SHP77 treated with DMSO at 0.1 percent for 48 hours (cell line): Measurements from ENCODE around the gene DNAJC18.
"Not testable (repeated sequence)": the region's sequence is repeated elsewhere in the genome, so short reads cannot be mapped to it uniquely, and the experiment has no call there.

Experiments
- DNase-seq: peaks from one replicate; lab custom pipeline; 2025; lab: John Stamatoyannopoulos, UW

DNAJC18 gene

DNA sequence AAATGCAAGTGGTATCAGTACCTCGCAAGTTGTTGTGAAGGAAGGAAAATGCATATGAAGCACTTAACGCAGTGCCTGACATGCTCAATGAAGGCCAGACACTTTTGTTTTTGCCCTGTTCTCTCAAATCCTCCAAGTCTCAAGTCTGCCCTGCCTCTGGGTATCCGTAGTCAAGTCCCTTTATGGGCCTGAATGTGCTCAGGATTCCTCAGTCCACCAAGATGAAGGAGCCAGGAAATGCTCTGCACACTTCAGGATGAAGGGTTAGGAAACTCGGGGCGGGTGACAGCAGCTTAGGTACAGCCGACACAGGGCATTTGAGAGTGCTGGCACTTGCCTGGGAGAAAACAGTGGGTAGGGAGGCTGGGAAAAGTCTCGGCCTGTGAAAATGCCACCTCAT, 21.9 kb upstream of the DNAJC18 start:
- DNase-seq: no peak

DNA sequence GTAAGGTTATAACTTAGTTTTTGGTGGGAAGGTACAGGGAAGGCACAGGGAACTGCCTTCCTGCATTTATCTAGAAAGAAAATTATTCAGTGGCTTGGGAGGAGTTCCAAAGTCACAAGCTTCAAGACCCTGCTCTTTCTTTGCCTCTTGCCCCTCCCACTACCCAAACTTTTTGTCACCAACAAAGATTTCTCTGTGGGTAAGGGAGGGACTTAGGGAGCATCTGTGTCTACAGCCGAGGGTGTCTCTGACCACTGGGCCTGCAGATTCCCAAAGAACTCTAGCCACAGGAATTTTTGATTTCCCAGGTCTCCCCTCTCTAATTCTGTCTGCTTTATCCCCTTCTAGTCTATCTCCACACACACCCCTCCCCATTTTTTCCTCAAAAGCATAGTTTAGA, 21.1 kb upstream of the DNAJC18 start:
- DNase-seq: no peak

DNA sequence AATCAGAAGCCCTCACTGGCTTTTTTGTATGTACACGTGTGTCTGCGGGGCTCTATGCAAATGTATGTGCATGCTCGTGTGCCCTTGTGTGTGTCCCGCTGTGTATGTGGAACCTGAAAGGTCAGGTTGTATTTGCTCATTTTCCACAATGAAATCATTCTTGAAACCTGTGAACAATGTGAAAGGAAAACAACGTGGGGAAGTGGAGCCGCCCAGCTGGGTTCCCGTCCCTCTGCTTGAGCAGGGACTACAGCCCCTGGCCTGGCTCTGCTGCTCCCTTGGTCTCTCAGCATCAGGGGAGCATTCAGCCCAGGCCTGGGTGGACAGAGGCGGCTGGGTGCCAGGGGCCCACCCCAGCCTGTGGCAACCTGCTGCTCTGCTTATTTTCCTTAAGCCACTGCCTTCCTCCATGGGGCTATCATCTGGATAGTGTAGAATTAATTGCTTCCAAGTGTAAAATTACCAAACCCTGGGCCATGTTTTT, 20.2 kb upstream of the DNAJC18 start:
- no peak for DNase-seq

DNA sequence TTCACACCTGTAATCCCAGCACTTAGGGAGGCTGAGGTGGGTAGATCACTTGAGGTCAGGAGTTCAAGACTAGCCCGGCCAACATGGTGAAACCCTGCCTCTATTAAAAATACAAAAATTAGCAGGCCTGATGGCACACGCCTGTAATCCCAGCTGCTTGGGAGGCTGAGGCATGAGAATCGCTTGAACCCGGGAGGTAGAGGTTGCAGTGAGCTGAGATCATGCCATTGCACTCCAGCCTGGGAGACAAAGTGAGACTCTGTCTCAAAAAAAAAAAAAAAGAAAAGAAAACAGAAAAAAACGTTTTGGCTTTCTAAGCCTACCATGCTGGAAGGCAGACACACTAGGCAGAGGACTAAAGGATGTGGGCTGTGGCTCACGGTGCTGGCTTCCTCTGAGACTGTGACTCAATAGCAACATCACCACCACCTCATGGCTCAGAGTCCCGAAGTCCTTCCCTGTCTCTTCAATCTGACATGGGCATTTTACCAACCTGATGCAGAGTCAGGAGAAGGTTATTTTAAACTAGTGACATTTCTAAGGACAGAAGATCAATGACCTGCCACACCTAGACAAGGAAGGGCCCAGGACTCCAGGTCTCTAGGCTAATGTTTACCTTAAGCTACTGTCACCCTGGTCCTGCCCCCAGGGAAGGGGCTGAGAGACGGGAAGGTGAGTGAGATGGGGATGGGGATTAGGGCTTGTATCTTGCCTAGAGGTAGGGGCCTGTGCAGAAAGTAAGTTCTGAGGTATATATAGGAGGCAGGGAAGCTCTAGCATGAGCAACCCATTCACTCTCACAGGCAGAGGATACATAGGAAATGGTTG, 19.5 kb upstream of the DNAJC18 start:
- no peak for DNase-seq

DNA sequence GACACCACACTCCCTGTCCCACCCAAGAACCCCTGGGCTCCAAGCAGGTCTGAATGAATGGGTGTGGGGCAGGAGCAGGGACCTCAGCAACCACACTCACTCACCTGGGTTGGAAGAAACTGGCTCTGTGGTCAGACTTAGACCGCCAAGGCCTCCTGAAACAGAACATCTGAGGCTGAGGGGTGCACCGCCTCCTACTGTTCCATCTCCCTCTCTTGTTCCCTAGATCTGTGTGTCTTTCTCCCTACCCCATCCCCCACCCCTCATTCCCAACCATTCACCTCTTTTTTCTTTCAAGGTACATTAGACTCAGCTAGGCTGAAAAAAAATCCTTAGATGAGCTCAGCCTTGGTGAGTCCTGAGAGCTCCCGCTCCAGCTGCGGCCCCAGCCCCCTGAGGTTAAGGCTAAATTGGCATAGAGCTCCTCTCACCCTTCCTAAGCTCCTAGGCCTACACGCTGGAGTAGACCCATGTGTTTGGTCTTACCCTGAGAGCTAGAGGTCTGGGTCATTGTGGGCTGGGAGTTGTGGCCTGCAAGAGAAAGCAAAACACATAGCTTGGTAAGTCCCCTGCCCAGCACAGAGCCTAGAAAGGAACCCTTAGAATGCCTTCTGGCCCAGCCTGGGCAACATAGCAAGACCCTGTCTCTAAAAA, 18.5 kb upstream of the DNAJC18 start:
- no peak for DNase-seq

DNA sequence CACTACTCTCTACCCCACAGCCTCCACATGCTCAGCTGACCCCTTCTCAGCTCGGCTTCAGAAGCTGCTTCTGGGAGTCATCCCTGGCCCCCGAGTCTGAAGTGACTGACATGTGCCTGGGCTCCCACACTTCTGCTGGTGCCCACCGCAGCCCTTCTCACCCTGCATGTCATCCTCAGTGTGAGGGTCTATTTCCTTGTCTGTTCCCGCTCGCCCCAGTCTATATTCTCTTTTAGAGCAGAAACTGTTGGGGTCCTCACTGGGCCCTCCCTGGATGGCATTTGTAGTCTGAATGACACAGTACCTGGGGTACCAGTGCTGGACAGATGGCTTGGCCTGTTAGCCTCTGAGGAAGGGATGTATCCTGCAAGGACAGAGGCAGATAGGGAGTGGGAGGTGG, 17.9 kb upstream of the DNAJC18 start:
- no peak for DNase-seq

DNA sequence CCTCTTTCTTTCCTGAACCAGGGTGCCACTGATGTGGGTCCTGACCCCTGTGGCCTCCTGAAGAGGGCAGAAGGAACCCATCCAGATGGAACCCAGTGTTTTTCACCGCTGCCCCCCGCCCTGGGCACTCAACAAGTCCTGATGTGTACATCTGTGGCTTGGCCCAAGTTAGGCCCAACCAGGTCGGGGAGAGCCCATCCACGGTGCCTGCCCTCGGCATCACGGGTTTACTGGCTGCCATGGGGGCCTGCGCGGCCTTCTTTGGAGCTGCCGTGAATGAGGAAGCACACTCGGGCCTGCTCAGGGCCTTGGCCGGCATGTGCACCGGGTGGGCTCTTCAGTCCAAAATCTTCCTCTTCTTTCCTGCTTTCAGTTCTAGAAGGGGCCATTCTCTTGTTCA, 17.5 kb upstream of the DNAJC18 start:
- DNase-seq: no peak

DNA sequence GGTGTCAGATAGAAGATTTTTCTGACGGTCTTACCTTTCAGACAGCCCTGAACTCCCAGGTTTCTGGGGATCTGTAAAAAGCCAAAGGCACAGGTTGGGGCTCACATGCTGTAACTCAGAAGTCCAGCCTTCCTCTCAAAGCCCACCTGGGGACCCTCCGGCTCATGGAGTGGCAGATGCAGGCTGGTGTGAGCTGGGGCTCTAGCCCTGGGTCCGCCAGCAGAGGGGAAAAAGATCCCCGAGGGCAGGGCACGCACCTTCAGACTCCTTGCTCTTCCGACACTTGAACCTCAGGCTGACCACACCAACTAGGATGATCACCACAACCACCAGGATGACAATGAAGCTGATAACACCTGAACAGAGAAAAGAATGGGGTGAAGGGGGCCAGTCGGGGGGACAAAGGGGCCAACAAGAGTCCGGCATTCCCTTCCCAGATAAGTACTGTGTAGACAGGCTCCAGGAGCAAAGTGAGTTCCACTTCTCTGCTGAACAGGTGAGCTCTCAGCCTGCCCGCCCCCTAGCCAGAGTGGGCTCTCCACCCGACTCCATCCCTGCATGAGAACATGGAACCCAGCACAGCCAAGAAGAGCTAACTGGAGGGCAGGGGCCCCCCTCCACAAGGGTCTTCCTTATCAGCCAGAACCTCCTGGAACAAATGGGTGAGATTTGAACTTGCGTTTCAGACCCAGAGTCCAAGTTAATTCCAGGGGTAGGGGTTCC, 15.4 kb upstream of the DNAJC18 start:
- no peak for DNase-seq

DNA sequence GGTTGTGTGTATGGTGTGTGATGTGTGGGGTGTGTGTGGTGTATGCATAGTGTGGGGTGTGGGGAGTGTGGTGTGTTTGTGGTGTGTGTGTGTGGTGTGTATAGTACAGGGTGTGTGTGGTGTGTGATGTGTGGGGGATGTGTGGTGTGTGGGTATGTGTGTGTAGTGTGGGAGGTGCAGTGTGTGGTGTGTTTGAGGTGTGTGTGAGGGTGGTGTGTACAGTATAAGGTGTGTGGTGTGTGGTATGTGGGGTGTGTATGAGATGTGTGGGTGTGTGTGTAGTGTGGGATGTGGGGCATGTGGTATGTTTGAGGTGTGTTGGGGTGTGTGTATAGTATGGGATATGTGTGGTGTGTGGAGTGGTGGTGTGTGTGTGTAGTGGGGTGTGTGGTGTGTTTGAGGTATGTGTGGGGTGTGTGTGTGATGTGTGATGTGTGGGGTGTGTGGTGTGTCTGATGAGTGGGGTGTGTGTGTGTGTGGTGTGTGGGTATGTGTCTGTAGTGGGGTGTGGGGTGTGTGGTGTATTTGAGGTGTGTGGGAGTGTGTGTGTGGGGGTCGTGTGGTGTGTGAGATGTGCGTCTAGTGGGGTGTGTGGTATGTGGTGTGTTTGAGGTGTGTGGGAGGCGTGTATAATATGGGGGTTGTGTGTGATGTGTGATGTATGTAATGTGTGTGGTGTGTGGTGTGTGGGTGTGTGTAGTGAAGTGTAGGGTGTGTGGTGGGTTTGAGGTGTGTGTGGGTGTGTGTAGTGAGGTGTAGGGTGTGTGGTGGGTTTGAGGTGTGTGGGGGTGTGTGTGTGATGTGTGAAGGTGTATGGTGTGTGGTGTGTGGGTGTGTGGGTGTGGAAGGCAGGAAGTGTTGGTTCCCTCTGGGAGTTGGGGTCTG, 14.6 kb upstream of the DNAJC18 start:
- DNase-seq: no peak

DNA sequence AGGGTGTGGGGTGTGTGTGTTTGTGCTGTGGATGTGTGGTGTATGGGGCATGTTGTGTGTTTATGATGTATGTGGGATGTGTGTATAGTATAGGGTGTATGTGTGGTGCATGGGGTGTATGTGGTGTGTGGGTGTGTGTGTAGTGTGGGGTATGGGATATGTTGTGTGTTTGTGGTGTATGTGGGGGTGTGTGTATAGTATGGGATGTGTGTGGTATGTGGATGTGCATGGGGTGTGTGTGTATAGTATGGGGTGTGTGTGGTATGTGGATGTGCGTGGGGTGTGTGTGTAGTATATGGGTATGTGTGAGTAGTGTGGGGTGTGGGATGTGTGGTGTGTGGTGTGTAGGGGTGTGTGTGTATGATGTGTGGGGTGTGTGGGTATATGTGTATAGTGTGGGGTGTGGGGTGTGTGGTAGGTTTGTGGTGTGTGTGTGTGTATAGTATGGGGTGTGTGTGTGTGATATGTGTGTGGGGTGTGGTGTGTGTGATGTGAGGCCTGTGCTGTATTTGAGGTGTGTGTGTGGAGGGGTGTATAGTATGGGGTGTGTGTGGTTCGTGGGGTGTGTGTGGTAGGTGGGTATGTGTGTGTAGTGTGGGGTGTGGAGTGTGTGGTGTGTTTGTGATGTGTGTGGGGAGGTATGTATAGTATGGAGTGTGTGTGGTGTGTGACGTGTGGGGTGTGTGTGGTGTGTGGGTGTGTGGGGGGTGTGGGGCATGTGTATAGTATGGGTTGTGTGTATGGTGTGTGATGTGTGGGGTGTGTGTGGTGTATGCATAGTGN, 12.7 kb upstream of the DNAJC18 start:
- no peak for DNase-seq

DNA sequence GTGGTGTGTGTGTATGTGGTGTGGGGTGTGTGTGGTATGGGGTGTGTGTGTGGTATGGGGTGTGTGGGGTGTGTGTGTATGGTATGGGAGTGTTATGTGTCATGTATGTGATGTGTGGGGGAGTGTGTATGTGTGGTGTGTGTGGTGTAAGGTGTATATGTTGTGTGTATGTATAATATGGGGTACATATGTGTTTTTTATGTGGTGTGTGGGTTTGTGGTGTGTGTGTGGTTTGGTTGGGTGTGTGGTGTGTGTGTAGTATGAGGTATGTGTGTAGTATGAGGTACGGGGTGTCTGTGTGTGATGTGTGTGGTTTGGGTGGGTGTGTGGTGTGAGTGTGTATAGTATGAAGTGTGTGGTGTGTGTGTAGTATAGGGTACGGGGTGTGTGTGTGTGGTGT, 11.9 kb upstream of the DNAJC18 start:
- no peak for DNase-seq

DNA sequence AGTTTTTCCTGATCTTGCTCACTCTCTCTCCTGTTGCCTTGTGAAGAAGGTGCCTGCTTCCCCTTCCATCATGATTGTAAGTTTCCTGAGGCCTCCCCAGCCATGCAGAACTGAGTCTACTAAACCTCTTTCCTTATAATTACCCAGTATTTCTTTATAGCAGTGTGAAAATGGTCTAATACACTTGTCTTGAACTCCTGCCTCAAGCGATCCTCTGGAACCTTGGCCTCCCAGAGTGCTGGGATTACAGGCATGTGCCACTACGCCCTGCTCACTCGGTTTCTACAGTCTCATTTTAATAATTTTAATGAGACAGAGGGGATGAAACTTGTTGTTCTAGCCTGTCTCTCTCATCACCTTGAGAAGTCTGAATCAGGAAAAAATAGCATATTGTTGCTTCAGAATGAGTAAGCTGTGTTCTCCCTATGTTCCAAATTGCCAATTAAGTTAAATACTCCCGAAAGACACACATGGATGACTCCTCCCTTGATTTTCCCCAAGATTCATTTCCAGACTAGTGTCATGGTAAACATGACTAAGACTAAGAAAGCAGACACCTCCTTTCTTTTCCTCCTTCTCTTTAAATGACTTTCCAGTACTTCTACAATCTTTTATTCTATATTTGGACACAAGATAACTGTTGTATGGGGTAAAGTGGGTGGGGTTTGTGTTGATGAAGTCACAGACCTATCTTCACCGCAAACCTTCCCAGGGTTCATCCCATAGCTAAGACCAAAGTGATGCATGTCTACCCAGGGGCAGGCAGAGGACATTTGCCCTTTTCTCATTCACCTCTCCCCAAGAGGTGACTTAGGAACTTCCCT, 7.8 kb upstream of the DNAJC18 start:
- no peak for DNase-seq

DNA sequence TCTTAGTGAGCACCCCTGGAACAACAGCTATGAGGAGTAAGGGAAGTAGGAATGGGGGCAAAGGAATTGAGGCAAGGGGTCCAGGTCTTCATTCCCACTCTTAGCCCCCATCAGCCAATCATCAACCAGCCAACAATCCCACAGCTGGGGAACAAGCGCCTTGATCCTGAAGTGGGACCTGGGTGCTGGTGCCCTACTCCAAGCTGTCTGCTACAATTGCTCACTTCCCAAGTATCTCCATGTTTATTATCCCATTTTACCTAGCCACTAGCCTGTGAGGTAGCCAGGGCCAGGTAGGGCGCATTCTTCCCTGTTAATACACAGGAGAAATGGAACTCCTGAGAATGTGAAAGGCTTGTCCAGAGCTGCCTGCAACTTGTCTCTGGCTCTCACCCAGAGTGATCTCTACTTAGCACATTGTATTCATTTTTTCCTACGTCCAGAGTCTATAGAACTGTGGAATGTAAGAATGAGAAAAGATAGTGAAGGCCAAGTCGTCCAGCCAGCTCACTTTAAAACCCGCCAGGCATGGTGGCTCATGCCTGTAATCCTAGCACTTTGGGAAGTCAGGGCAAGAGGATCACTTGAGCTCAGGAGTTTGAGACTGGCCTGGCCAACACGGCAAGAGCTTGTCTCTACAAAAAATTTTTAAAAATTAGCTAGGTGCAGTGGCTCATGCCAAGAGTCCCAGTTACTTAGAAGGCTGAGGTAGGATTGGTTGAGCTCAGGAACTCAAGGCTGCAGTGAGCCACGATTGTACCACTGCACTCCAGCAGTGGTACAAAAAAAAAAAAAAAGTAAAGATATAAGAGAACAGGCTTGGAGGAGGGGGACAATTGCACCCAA, 6.2 kb upstream of the DNAJC18 start:
- no peak for DNase-seq

DNA sequence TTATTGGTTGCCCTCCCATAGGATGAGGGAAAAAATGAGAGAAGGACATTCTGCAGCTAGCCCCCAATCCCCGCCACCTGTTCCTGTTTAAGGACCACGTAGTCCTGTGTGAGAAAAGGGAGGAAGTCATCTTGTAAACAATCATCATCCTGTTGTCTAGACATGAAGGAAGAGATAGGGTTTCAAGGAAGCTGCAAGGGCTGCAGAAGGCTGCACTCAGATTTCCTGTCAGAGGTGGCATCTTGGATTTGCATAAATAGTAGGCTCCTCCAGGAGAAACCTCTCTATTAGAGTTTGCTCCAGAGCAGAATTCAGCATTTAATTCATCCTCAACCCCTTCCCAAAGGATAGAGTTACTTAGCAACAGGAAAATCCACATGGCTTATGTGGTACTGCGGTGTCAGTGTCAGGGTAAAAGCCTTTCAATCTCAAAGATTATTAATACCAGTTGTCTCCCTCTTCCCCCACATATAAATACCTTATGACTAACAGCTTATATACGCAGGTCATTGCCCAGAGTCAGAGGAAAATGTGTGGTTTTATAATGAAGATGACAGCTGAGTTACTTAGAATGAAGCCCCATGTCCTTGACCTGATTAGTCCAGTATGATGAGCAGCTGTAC, 4.6 kb upstream of the DNAJC18 start:
- no peak for DNase-seq

DNA sequence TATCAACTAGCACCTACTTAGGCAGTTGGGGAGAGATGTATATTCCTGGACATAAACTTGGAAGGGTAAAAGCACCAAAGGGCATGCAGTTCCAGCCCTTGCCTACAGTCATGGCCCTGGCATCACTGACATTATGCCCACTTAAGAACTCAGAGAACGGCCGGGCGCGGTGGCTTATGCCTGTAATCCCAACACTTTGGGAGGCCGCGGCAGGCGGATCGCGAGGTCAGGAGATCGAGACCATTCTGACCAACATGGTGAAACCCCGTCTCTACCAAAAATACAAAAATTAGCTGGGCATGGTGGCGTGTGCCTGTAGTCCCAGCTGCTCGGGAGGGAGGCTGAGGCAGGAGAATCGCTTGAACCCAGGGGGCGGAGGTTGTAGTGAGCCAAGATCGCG, 1.1 kb upstream of the DNAJC18 start:
- DNase-seq: not testable (repeated sequence)

DNA sequence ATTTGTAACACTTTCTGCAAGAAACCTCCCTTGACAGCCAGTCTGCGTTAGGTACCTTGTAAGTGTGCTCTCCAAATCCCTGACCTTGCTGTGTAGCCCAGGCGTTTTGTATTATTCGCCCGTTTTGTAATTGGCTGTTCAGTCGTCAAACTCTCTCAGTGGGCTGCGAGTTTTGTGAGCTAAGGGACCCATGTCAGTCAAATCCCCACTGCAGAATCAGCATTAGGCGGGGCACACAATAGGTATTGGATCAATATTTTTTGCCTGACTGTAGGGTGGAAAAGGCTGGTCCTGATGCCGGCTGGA, 665 bp downstream of the DNAJC18 start:
- DNase-seq: no peak

DNA sequence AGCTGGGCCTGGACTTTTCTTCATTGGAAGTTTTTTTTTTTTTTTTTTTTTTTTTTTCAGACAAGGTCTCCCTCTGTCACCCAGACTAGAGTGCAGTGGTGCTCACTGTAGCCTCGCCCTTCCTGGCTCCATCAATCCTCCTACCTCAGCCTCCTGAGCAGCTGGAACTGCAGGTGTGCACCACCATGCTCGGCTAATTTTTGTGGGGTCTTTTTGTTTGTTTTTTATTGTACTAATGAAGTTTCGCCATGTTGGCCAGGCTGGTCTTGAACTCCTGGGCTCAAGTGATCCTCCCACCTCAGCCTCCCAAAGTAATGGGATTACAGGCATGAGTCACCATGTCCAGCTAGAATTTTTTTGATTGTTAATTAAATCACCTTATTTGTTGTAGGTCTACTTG, 3.6 kb downstream of the DNAJC18 start:
- DNase-seq: no peak

DNA sequence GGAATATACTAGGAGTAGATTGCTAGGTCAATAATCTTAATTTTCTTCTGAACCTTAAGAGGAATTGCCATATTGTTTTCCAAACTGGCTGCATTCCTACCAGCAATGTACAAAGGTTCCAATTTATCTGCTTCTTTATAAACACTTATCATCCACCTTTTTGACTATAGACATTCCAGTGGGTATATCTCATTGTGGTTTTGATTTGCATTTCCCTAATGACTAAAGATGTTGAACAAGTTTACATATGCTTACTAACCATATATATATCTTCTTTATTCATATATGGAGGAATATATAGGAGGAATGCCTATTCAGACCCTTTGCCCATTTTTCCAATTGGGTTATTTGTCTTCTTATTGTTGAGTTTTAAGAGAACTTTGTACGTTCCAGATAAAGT, 7.6 kb downstream of the DNAJC18 start:
- no peak for DNase-seq

DNA sequence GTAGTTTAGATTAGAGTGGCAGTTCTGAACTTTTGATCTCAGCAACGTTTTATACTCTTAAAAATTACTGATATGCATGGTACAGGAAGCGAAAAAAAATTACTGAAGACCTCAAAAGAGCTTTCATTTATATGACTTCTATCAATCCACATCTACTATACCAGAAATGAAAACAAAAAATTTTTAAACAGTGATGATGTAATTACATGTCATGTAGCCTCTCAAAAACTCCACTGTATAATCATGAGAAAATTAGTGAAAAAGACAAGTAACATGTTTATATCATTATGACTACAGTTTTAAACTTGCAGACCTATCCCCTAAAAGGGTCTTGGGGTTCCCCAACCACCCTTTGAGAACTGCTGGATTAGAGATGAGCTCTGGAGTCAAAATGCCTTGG, 9.3 kb downstream of the DNAJC18 start:
- DNase-seq: no peak
